GM12878 (cell line): ENCODE data around the gene RNU6-9. TPM values are rescaled to one million over a fixed set of nuclear protein-coding genes. Genes with fewer than 3 reads are reported as not detected.

Experiments used
- ATAC-seq: fragments of 200-7000 bp; cut with Tn5 transposase; 3 replicates; pipeline ENCODE4 v1.9.1; 2020; ENCODE audit warnings: mild to moderate bottlenecking, moderate library complexity
- BruUV-seq: library from RNA; stranded (reverse); fragments of 400-500 nt; replicated peaks from 2 replicates; lab custom pipeline; 2021; lab: Mats Ljungman, UMichigan
- CTCF ChIA-PET: fragments of 300-600 bp; sonication (Branson Sonifier 250); formaldehyde crosslinking; extraction: SDS; loops from one replicate; lab custom pipeline; 2021; ENCODE audit warnings: inconsistent platforms; lab: Yijun Ruan, JAX
- POLR2A ChIA-PET: fragments of 350-600 bp; formaldehyde crosslinking; extraction: SDS; loops from one replicate; lab custom pipeline; 2021; ENCODE audit warnings: inconsistent platforms; lab: Charles Lee
- RAD21 ChIA-PET: fragments of 300-600 bp; sonication (Branson Sonifier 250); formaldehyde crosslinking; loops from one replicate; lab custom pipeline; 2023; ENCODE audit warnings: antibody characterized with exemption; ENCODE audit not compliant: unreplicated experiment; lab: Charles Lee
- SMC1A ChIA-PET: fragments of 300-600 bp; sonication (Branson Sonifier 250); formaldehyde crosslinking; loops from one replicate; lab custom pipeline; 2023; ENCODE audit not compliant: unreplicated experiment, uncharacterized antibody; lab: Charles Lee
- DNase-seq: peaks from one replicate; pipeline ENCODE4 v3.0.0-alpha.2; 2011; ENCODE audit warnings: low read depth, low spot score
- FAIRE-seq: peaks from 3 replicates; lab custom pipeline; 2011; peaks lifted over from hg19 to GRCh38; lab: Jason Lieb, UNC
- H2AFZ ChIP-seq: 2 replicates; pipeline ENCODE4 v1.6.0; 2011; ENCODE audit warnings: low read depth, low read length, control low read depth; ENCODE audit not compliant: control insufficient read depth
- H3K27ac ChIP-seq: 2 replicates; pipeline ENCODE4 v1.5.1; 2011; ENCODE audit warnings: control low read depth; ENCODE audit not compliant: control insufficient read depth, insufficient read depth
- H3K27me3 ChIP-seq, 2 experiments: replicated peaks in 1 of 2; 2 replicates each; pipeline versions ENCODE4 v1.6.0 to v1.6.1; 2011; ENCODE audit warnings: low read length in 1 of 2; ENCODE audit not compliant: control insufficient read depth in 2 of 2, insufficient read depth in 2 of 2
- H3K36me3 ChIP-seq, 2 experiments: 2 replicates each; pipeline ENCODE4 v1.5.1; 2011; ENCODE audit warnings: low read length in 1 of 2; ENCODE audit not compliant: control insufficient read depth in 2 of 2, insufficient read depth in 2 of 2
- H3K4me1 ChIP-seq: 2 replicates; pipeline ENCODE4 v1.6.1; 2011; ENCODE audit warnings: mild to moderate bottlenecking, low read length, moderate library complexity, mixed read lengths; ENCODE audit not compliant: control insufficient read depth, insufficient read depth
- H3K4me2 ChIP-seq: 2 replicates; pipeline ENCODE4 v1.6.0; 2011; ENCODE audit warnings: control low read depth; ENCODE audit not compliant: control insufficient read depth, insufficient read depth
- H3K4me3 ChIP-seq: fragments of 200-600 bp; sonication (generic); 2 replicates; pipeline ENCODE4 v1.5.1; 2016
- H3K79me2 ChIP-seq: 2 replicates; pipeline ENCODE4 v1.6.0; 2011; ENCODE audit warnings: low read length; ENCODE audit not compliant: control insufficient read depth, insufficient read depth
- H3K9ac ChIP-seq: 2 replicates; pipeline ENCODE4 v1.8.0; 2011; ENCODE audit warnings: low read length, control low read depth, mixed read lengths; ENCODE audit not compliant: control insufficient read depth, insufficient read depth
- H3K9me3 ChIP-seq: replicated peaks from 3 replicates; pipeline ENCODE4 v1.5.1; 2011; ENCODE audit warnings: mild to moderate bottlenecking, low read length; ENCODE audit not compliant: control insufficient read depth, insufficient read depth
- H4K20me1 ChIP-seq: 2 replicates; pipeline ENCODE4 v1.6.0; 2011; ENCODE audit not compliant: control insufficient read depth, insufficient read depth
- GATAD2B ChIP-seq: fragments of 450-650 bp; conservative IDR thresholded peaks from 2 replicates; pipeline ENCODE4 v1.6.1; 2017; ENCODE audit warnings: low read depth, mild to moderate bottlenecking, moderate library complexity
- MEF2A ChIP-seq: IDR thresholded peaks from 2 replicates; pipeline ENCODE4 v1.6.1; 2011; ENCODE audit warnings: low read depth, mild to moderate bottlenecking, low read length, moderate library complexity; ENCODE audit not compliant: insufficient read depth
- NBN ChIP-seq: fragments of 450-650 bp; IDR thresholded peaks from 2 replicates; pipeline ENCODE4 v1.6.1; 2016
- YY1 ChIP-seq: IDR thresholded peaks from 2 replicates; pipeline ENCODE4 v1.6.1; 2011; ENCODE audit warnings: low read depth, mild to moderate bottlenecking, low read length
- ZBTB40 ChIP-seq: fragments of 450-650 bp; IDR thresholded peaks from 2 replicates; pipeline ENCODE4 v1.6.1; 2016; ENCODE audit warnings: mild to moderate bottlenecking, moderate library complexity, borderline replicate concordance
- WGBS: methylation state at CpG from one replicate; pipeline ENCODE4 v1.1.6; 2016; ENCODE audit warnings: low lambda C conversion rate; ENCODE audit not compliant: insufficient replicate concordance, insufficient coverage; ENCODE audit errors: missing lambda C conversion rate; 5-methylcytosine and 5-hydroxymethylcytosine counted together
- in situ Hi-C: fragments of 300-500 bp; cut with MboI; formaldehyde crosslinking; loops from 9 replicates; pipeline ENCODE4 v1.14.3; 2018; ENCODE audit warnings: mixed read lengths
- intact Hi-C: fragments of 100-400 bp; cut with micrococcal nuclease; formaldehyde crosslinking; loops from one replicate; pipeline ENCODE4 v1.14.2; 2022; ENCODE audit not compliant: unreplicated experiment
- polyA plus RNA-seq, 11 experiments: library from polyadenylated mRNA; depleted of rRNA in 4 of 11; unstranded in 6 of 11; stranded (reverse) in 5 of 11; fragments of >200 nt; fragmentation: Nextera tagmentation in 4 of 11; fragmentation: Illumina TruSeq in 1 of 11; extraction: Ambion mirVana in 4 of 11; extraction: Trizol in 1 of 11; gene quantifications; 1 replicate in 1 of 11; 2 replicates in 10 of 11; pipeline versions ENCODE4 v1.2.1 to v1.2.3, GENCODE V29; 2011 to 2016; ENCODE audit warnings: inconsistent platforms in 2 of 11, missing spikeins in 2 of 11, low read depth in 1 of 11
- total RNA-seq, 4 experiments: library from RNA; depleted of rRNA in 3 of 4; stranded (reverse); fragments of >200 nt in 3 of 4; fragmentation: Illumina TruSeq in 1 of 4; extraction: Trizol in 1 of 4; gene quantifications; 2 replicates each; pipeline versions ENCODE4 v1.2.1 to v1.2.3, GENCODE V29; 2013 to 2021

RNU6-9 gene
- total and polyA plus RNA-seq, 10 of the 15 experiments (the other 5 are each of a cell fraction or from before 2014, with no cell fraction given), result not detected

DNA sequence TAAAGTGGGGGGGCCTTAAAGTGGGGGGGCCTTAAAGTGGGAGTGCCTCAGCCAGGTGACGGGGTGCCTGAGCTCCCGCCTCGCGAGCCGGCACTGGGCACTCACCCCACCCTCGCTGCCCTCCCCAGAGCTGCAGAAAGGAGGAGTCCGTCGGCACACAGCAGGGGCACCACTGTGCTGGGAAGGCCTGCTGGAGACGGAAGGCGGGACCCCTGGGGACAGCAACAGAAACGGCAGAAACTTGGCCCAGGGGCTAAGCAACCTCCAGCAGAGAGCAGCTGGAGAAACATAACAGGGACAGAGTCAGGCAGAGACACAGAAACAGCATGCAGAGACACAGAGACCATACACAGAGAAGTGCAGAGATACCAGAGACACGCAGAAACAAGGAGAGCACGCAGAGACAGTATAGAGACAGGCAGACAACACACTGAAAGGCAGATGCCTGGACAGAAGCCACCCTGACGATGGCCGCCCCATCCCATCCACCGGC lies 25.9 kb upstream of the RNU6-9 start (continued):
- TF ChIP-seq ZBTB40 (no peak), YY1 (no peak), MEF2A (no peak)

GRCh38 chr19:867855-868457 lies 25.3 kb upstream of the RNU6-9 start:
- no peak overlapping the region for H3K4me3 ChIP-seq
- H3K27me3 ChIP-seq, result no peaks in the 10 kb centered on the region
- no peak for DNase-seq
- no peak for ATAC-seq
- WGBS, result 90% methylated on average over 39 of the region's 39 CpGs
- no peaks in the 10 kb centered on the region for H4K20me1 ChIP-seq
- ChIA-PET SMC1A (no interaction called here), POLR2A (no interaction called here), RAD21 (no interaction called here), CTCF (no interaction called here)
- H3K9ac ChIP-seq, result no peak overlapping the region
- H3K36me3 ChIP-seq, result no peaks in the 10 kb centered on the region; a peak in 1 of 4 replicates
- intact Hi-C loops (no loop called here), in situ Hi-C loops (no loop called here)
- H3K27ac ChIP-seq, result no peak overlapping the region
- H3K4me2 ChIP-seq, result no peak overlapping the region
- H3K9me3 ChIP-seq, result no peaks in the 10 kb centered on the region
- H2AFZ ChIP-seq, result no peak overlapping the region
- H3K79me2 ChIP-seq, result no peaks in the 10 kb centered on the region
- H3K4me1 ChIP-seq, result peaks cover 4% of the 10 kb centered on the region
- BruUV-seq, result no TSS peak
- TF ChIP-seq ZBTB40, result no peak
- TF ChIP-seq NBN, result no peak
- TF ChIP-seq GATAD2B, result no peak
- no peak for FAIRE-seq
